GM12891 (cell line): ENCODE measurements around the gene GRM7.

Experiments used
- PAX5 ChIP-seq: IDR thresholded peaks from 2 replicates; pipeline ENCODE4 v1.6.1; 2011; ENCODE audit warnings: low read length, moderate library complexity, mild to moderate bottlenecking; ENCODE audit not compliant: insufficient read depth, severe bottlenecking
- POLR2A ChIP-seq: IDR thresholded peaks from 2 replicates; pipeline ENCODE4 v1.6.1; 2011; ENCODE audit warnings: low read depth, low read length, control low read depth
- POLR2AphosphoS5 ChIP-seq: IDR thresholded peaks from 2 replicates; pipeline ENCODE4 v1.6.1; 2011; ENCODE audit warnings: low read depth, low read length, control low read depth
- POU2F2 ChIP-seq: IDR thresholded peaks from 2 replicates; pipeline ENCODE4 v1.6.1; 2011; ENCODE audit warnings: low read depth, mild to moderate bottlenecking, control low read depth, low read length, moderate library complexity
- SPI1 ChIP-seq: IDR thresholded peaks from 2 replicates; pipeline ENCODE4 v1.6.1; 2011; ENCODE audit warnings: low read depth, low read length, control low read depth
- TAF1 ChIP-seq: IDR thresholded peaks from 2 replicates; pipeline ENCODE4 v1.6.1; 2011; ENCODE audit warnings: low read depth, low read length, control low read depth

DNA sequence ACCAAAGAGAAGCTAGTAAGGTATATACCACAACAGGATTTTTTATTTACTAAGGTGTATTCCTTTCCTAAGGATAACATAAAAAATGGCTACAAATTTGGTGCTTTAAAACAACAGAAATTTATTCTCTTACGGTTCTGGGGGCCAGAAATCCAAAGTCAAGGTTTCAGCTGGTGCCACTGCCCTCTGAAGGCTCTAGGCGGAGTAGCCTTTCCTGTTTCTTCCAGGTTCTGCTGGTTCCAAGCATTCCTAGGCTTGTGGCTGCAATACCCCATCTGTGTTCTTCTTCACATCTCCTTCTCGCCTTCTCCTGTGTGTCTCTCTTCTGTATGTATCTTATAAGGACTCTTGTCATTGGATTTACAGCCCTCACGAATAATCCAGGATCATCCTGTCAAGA lies 549.9 kb downstream of the GRM7 start:
- TF ChIP-seq TAF1 (no peak), POLR2A (no peak), POLR2AphosphoS5 (no peak), SPI1 (no peak), POU2F2 (no peak), PAX5 (no peak)
